OCI-LY7 (cell line): ENCODE data around the gene DNAJC1. TPM values are rescaled to one million over a fixed set of nuclear protein-coding genes. Genes with fewer than 3 reads are reported as not detected.

Source experiments
- BruUV-seq: library from RNA; stranded (reverse); fragments of 400-500 nt; replicated peaks from 2 replicates; lab custom pipeline; 2021; lab: Mats Ljungman, UMichigan
- CTCF ChIA-PET: fragments of 300-600 bp; sonication (Branson Sonifier 250); formaldehyde crosslinking; loops from one replicate; lab custom pipeline; 2022; ENCODE audit warnings: antibody characterized with exemption; ENCODE audit not compliant: unreplicated experiment; lab: Charles Lee
- POLR2A ChIA-PET: fragments of 300-600 bp; sonication (Branson Sonifier 250); formaldehyde crosslinking; loops from one replicate; lab custom pipeline; 2022; ENCODE audit warnings: antibody characterized with exemption; lab: Charles Lee
- DNase-seq: peaks from one replicate; pipeline ENCODE4 v3.0.0-alpha.2; 2015; ENCODE audit warnings: low spot score
- H2AFZ ChIP-seq: fragments of 200-600 bp; sonication (generic), shearing (Covaris generic); 2 replicates; pipeline ENCODE4 v1.6.1; 2014; ENCODE audit warnings: mild to moderate bottlenecking, antibody characterized with exemption, low read length, moderate library complexity
- H3K27ac ChIP-seq: fragments of 200-600 bp; sonication (generic); 2 replicates; pipeline ENCODE4 v1.5.1; 2014; ENCODE audit warnings: mixed run types, low read depth, mild to moderate bottlenecking, moderate library complexity, low read length, inconsistent platforms; ENCODE audit not compliant: poor library complexity, severe bottlenecking
- H3K36me3 ChIP-seq: fragments of 200-600 bp; sonication (generic); 2 replicates; pipeline ENCODE4 v1.6.1; 2014; ENCODE audit warnings: mild to moderate bottlenecking, antibody characterized with exemption, low read length, moderate library complexity, mixed read lengths; ENCODE audit not compliant: insufficient read depth
- H3K4me1 ChIP-seq: fragments of 200-600 bp; sonication (generic); 2 replicates; pipeline ENCODE4 v1.5.1; 2014; ENCODE audit warnings: mild to moderate bottlenecking, low read length; ENCODE audit not compliant: insufficient read depth, poor library complexity, severe bottlenecking
- H3K4me2 ChIP-seq: fragments of 200-600 bp; sonication (generic); 2 replicates; pipeline ENCODE4 v1.6.1; 2014; ENCODE audit warnings: mild to moderate bottlenecking, low read length
- H3K4me3 ChIP-seq: fragments of 200-600 bp; sonication (generic); 2 replicates; pipeline ENCODE4 v1.5.1; 2014; ENCODE audit warnings: mild to moderate bottlenecking, low read depth, low read length; ENCODE audit not compliant: poor library complexity, severe bottlenecking
- H3K79me2 ChIP-seq: fragments of 200-600 bp; sonication (generic); 2 replicates; pipeline ENCODE4 v1.6.1; 2016; ENCODE audit warnings: low read depth, mild to moderate bottlenecking, low read length, moderate library complexity, mixed read lengths; ENCODE audit not compliant: insufficient read depth
- H3K9me2 ChIP-seq: fragments of 200-600 bp; sonication (generic); 2 replicates; pipeline ENCODE4 v1.6.1; 2016; ENCODE audit warnings: mild to moderate bottlenecking, low read length, mixed read lengths; ENCODE audit not compliant: insufficient read depth
- H3K9me3 ChIP-seq: fragments of 200-600 bp; sonication (generic); 2 replicates; pipeline ENCODE4 v1.6.1; 2014; ENCODE audit warnings: mild to moderate bottlenecking, mixed run types, low read length, mixed read lengths
- H4K20me1 ChIP-seq: fragments of 200-600 bp; sonication (generic); 2 replicates; pipeline ENCODE4 v1.6.1; 2014; ENCODE audit warnings: mild to moderate bottlenecking, antibody characterized with exemption, low read length, moderate library complexity, mixed read lengths; ENCODE audit not compliant: insufficient read depth
- CTCF ChIP-seq: fragments of 200-600 bp; sonication (generic); conservative IDR thresholded peaks from 2 replicates; pipeline ENCODE4 v1.5.1; 2014; ENCODE audit warnings: mild to moderate bottlenecking, antibody characterized with exemption, low read length, moderate library complexity, mixed read lengths
- EZH2phosphoT487 ChIP-seq: fragments of 200-600 bp; sonication (generic); IDR thresholded peaks from 2 replicates; pipeline ENCODE4 v1.6.1; 2018; ENCODE audit warnings: low read depth, borderline replicate concordance, mild to moderate bottlenecking, mixed run types, antibody characterized with exemption, low read length, moderate library complexity, mixed read lengths
- intact Hi-C: fragments of 100-400 bp; cut with micrococcal nuclease; formaldehyde crosslinking; loops from one replicate; pipeline ENCODE4 v1.10.0; 2022; ENCODE audit not compliant: unreplicated experiment
- total RNA-seq, 2 experiments: library from RNA; depleted of rRNA in 1 of 2; stranded (reverse); fragments of >200 nt in 1 of 2; shearing (Covaris generic) in 1 of 2; gene quantifications; 2 replicates each; pipeline ENCODE4 v1.2.3, GENCODE V29; 2014 to 2022

The DNAJC1 gene
- total RNA-seq, 2 experiments from 2014 or later: 7.1 to 16.9 TPM

GRCh38 chr10:21943633-21944265 lies 59.8 kb downstream of the DNAJC1 start:
- intact Hi-C loops: no loop called here
- H2AFZ ChIP-seq: no peak overlapping the region
- no peak overlapping the region for H3K27ac ChIP-seq
- H3K4me2 ChIP-seq: no peak overlapping the region
- no peaks in the 10 kb centered on the region for H3K9me2 ChIP-seq
- no peak for TF ChIP-seq EZH2phosphoT487
- TF ChIP-seq CTCF: no peak
- BruUV-seq: no TSS peak
- no peaks in the 10 kb centered on the region for H3K9me3 ChIP-seq
- no peaks in the 10 kb centered on the region for H3K79me2 ChIP-seq
- DNase-seq: no peak
- no peak overlapping the region for H3K4me3 ChIP-seq
- H3K4me1 ChIP-seq: no peaks in the 10 kb centered on the region
- ChIA-PET POLR2A (interaction anchor here (0.6 to 1.0 kb wide), 2 partner anchors 11 to 21 kb away, joined by 3 read pairs; no protein-coding TSS in a partner anchor), CTCF (interaction anchor here (0.6 to 0.7 kb wide), 2 partner anchors 136 to 535 kb away, joined by 3 read pairs; no protein-coding TSS in a partner anchor)
- no peaks in the 10 kb centered on the region; the same call in 1 of the 2 replicates for H4K20me1 ChIP-seq
- H3K36me3 ChIP-seq: no peaks in the 10 kb centered on the region

GRCh38 chr10:21935439-21936023 lies 68.0 kb downstream of the DNAJC1 start:
- no peak for DNase-seq
- H3K4me1 ChIP-seq: no peaks in the 10 kb centered on the region
- no peak overlapping the region for H3K4me3 ChIP-seq
- no peaks in the 10 kb centered on the region for H3K36me3 ChIP-seq
- ChIA-PET CTCF (no interaction called here), POLR2A (no interaction called here)
- TF ChIP-seq CTCF: no peak
- TF ChIP-seq EZH2phosphoT487: no peak
- H3K9me3 ChIP-seq: no peaks in the 10 kb centered on the region
- no TSS peak for BruUV-seq
- no peaks in the 10 kb centered on the region for H3K9me2 ChIP-seq
- intact Hi-C loops: no loop called here
- H3K4me2 ChIP-seq: no peak overlapping the region
- no peaks in the 10 kb centered on the region for H3K79me2 ChIP-seq
- H4K20me1 ChIP-seq: no peaks in the 10 kb centered on the region; the same call in 1 of the 2 replicates
- H3K27ac ChIP-seq: no peak overlapping the region
- H2AFZ ChIP-seq: no peak overlapping the region

- Histone ChIP-seq H3K4me1 (no peaks in the 10 kb centered on the region), H4K20me1 (no peaks in the 10 kb centered on the region; the same call in 1 of the 2 replicates), H3K36me3 (no peaks in the 10 kb centered on the region), H3K9me2 (no peaks in the 10 kb centered on the region), H3K79me2 (no peaks in the 10 kb centered on the region), H3K4me2 (no peak overlapping the region), H2AFZ (no peak overlapping the region), H3K9me3 (no peaks in the 10 kb centered on the region), H3K4me3 (no peak overlapping the region), H3K27ac (no peak overlapping the region)
- DNase-seq: no peak
- POLR2A ChIA-PET: interaction anchor here (1.2 kb wide), 1 partner anchor 13 kb away, joined by 4 read pairs; no protein-coding TSS in a partner anchor
- no TSS peak for BruUV-seq
- CTCF ChIA-PET: no interaction called here
- TF ChIP-seq CTCF: no peak
- TF ChIP-seq EZH2phosphoT487: no peak
- intact Hi-C loops: no loop called here
These were observed 69.2 kb downstream of the DNAJC1 start for GRCh38 chr10:21934307-21934706.
